ENCODE data around the gene LGR6. TPM values are rescaled to one million over a fixed set of nuclear protein-coding genes. Genes with fewer than 3 reads are reported as not detected.

LGR6 gene
- total and polyA plus RNA-seq, 2 of the 4 experiments (the other 2 are of a cell fraction) = not detected

DNA sequence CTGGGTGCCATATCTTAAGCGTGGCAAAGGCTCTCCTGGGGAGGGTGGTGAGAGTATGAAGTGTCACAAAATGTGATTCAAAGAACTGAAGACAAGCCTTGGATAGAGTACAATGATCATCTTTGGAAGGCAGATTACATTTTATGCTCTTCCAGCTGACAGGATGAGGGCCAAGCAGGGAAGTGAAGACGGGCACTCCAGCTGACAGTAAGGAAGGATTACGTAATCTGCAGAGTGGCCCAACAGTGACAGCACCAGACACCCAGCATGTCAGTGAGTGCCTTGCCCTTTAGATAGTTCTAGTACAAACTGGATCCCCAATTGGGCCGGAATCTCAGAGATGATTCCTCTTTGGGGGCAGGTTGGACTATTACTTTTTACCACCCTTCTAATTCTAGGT is 95.4 kb downstream of the LGR6 start:
- Histone ChIP-seq H3K18ac (ENCODE audit: low read depth, low read length) (no peak overlapping the region), H4K91ac (ENCODE audit: insufficient read depth, low read depth, low read length) (no peak overlapping the region), H3K4me2 (ENCODE audit: low read depth, low read length) (no peak overlapping the region), H3K4me3 (ENCODE audit: insufficient read depth, low read depth, low read length) (no peak overlapping the region), H2BK20ac (ENCODE audit: low read depth, low read length) (no peak overlapping the region), H3K27me3 (ENCODE audit: control insufficient read depth, insufficient read depth, low read length) (peaks cover 6% of the 10 kb centered on the region; the same call in 1 of the 2 replicates), H4K8ac (ENCODE audit: low read depth in 2 of 2, low read length in 2 of 2) (no peak overlapping the region), H3K23ac (ENCODE audit: low read depth, low read length) (no peak overlapping the region), H3K27ac (ENCODE audit: insufficient read depth, low read length) (no peak overlapping the region), H3K4ac (ENCODE audit: low read depth, low read length) (no peak overlapping the region), H2BK120ac (ENCODE audit: low read depth, low read length) (no peak overlapping the region), H2AK9ac (replicated peaks; ENCODE audit: low read depth, low read length, poor library complexity) (no peak overlapping the region), H3K9ac (ENCODE audit: low read depth, low read length) (no peak overlapping the region), H2AFZ (replicated peaks; ENCODE audit: low read length, poor library complexity) (no peak overlapping the region), H3K79me1 (ENCODE audit: low read depth in 1 of 2, low read length in 2 of 2) (no peaks in the 10 kb centered on the region), H3K36me3 (ENCODE audit: control insufficient read depth, insufficient read depth, low read length) (no peaks in the 10 kb centered on the region), H3K14ac (replicated peaks; ENCODE audit: low read depth, low read length) (no peak overlapping the region), H2BK5ac (ENCODE audit: low read depth, low read length, poor library complexity, severe bottlenecking) (no peak overlapping the region), H3K56ac (ENCODE audit: extremely low read depth, insufficient read depth, low read length) (no peak overlapping the region), H3K9me3 (ENCODE audit: control insufficient read depth, insufficient read depth, low read length) (no peaks in the 10 kb centered on the region), H2BK15ac (ENCODE audit: low read depth, low read length) (no peak overlapping the region), H3K9me1 (ENCODE audit: insufficient read depth, low read length) (0 out of 2 replicates have a peak, but pooled peaks cover 2% of the 10 kb centered on the region), H4K20me1 (ENCODE audit: insufficient read depth, low read length) (no peaks in the 10 kb centered on the region; the same call in 1 of the 2 replicates), H3K4me1 (ENCODE audit: control insufficient read depth, insufficient read depth, low read length) (peaks cover 3% of the 10 kb centered on the region), H4K5ac (ENCODE audit: low read depth, low read length) (no peak overlapping the region), H2AK5ac (ENCODE audit: low read depth, low read length) (no peak overlapping the region)
- CTCF ChIA-PET = no interaction called here
- intact Hi-C loops (cut with micrococcal nuclease) = no loop called here
- dilution Hi-C loops (cut with HindIII; ENCODE audit: low sequenced_read_pairs, unreplicated experiment) = no loop called here
- BruUV-seq (replicated peaks) = no TSS peak
- DNase-seq (no peak), ATAC-seq (ENCODE audit: low read depth) (no peak)
- POLR2A ChIA-PET (ENCODE audit: unreplicated experiment) = no interaction called here
- TF ChIP-seq FOS (IDR thresholded peaks at IDR 0.05; ENCODE audit: low read depth, low read length) = no peak
- peak; percentile 73 for TF ChIP-seq CEBPB (IDR thresholded peaks at IDR 0.05; ENCODE audit: low read depth, low read length)
- no peak for TF ChIP-seq MAZ (IDR thresholded peaks at IDR 0.05; ENCODE audit: borderline replicate concordance, low read depth, low read length)
- no peak for TF ChIP-seq RAD21 (IDR thresholded peaks at IDR 0.05; ENCODE audit: low read length)
- TF ChIP-seq CHD1 (IDR thresholded peaks at IDR 0.05; ENCODE audit: low read depth, low read length) = no peak
- TF ChIP-seq NFE2L2 (IDR thresholded peaks at IDR 0.05; ENCODE audit: low read depth, low read length) = no peak
- WGBS, 2 experiments (ENCODE audit: extremely low coverage in 2 of 2, insufficient read length in 1 of 2) = 37% methylated on average over 2 of the region's 4 CpGs; no CpG with 5 or more reads in 1 of the 2 experiments
- in situ Hi-C loops (cut with MboI; ENCODE audit: low sequenced_read_pairs) = no loop called here
